GM23338 (cell line): Measurements from ENCODE around the gene ZBTB3. TPM values are rescaled to one million over a fixed set of nuclear protein-coding genes. Genes with fewer than 3 reads are reported as not detected.

Experiments used
- ATAC-seq: fragments of 200-7000 bp; cut with Tn5 transposase; 3 replicates; pipeline ENCODE4 v1.9.1; 2020
- DNase-seq: peaks from one replicate; pipeline ENCODE4 v3.0.0-alpha.2; 2015; ENCODE audit warnings: low spot score
- H2AFZ ChIP-seq: fragments of 200-600 bp; sonication (generic); 2 replicates; pipeline ENCODE4 v1.8.0; 2016; ENCODE audit warnings: antibody characterized with exemption, mild to moderate bottlenecking, moderate library complexity
- H3F3A ChIP-seq: fragments of 200-600 bp; sonication (generic); replicated peaks from 2 replicates; pipeline ENCODE4 v1.8.0; 2017; ENCODE audit warnings: antibody characterized with exemption, mixed run types, low read depth
- H3K27ac ChIP-seq: fragments of 200-600 bp; sonication (generic); 2 replicates; pipeline ENCODE4 v1.6.1; 2016; ENCODE audit warnings: low read depth
- H3K27me3 ChIP-seq: fragments of 200-600 bp; sonication (generic); 2 replicates; pipeline ENCODE4 v1.8.0; 2016; ENCODE audit warnings: mild to moderate bottlenecking, mixed run types, moderate library complexity; ENCODE audit not compliant: insufficient read depth
- H3K36me3 ChIP-seq: fragments of 200-600 bp; sonication (generic); 2 replicates; pipeline ENCODE4 v1.8.0; 2016; ENCODE audit warnings: mild to moderate bottlenecking; ENCODE audit not compliant: insufficient read depth
- H3K4me1 ChIP-seq: fragments of 200-600 bp; sonication (generic); 2 replicates; pipeline ENCODE4 v1.8.0; 2016; ENCODE audit warnings: mild to moderate bottlenecking, moderate library complexity; ENCODE audit not compliant: insufficient read depth
- H3K4me2 ChIP-seq: fragments of 200-600 bp; sonication (generic); 2 replicates; pipeline ENCODE4 v1.7.1; 2017; ENCODE audit warnings: mixed run types
- H3K4me3 ChIP-seq: fragments of 200-600 bp; sonication (generic); 2 replicates; pipeline ENCODE4 v1.6.1; 2016; ENCODE audit warnings: mixed run types
- H3K79me2 ChIP-seq: fragments of 200-600 bp; sonication (generic); replicated peaks from 2 replicates; pipeline ENCODE4 v1.8.0; 2017; ENCODE audit warnings: mild to moderate bottlenecking; ENCODE audit not compliant: insufficient read depth
- H3K9me2 ChIP-seq: fragments of 200-600 bp; sonication (generic); 2 replicates; pipeline ENCODE4 v1.8.0; 2017; ENCODE audit not compliant: insufficient read depth
- H4K20me1 ChIP-seq: fragments of 200-600 bp; sonication (generic); replicated peaks from 2 replicates; pipeline ENCODE4 v1.8.0; 2017; ENCODE audit warnings: mild to moderate bottlenecking; ENCODE audit not compliant: insufficient read depth
- H3K27ac Mint-ChIP-seq: 2 replicates; pipeline ENCODE4 v1.8.0; 2020; ENCODE audit warnings: inconsistent platforms, mild to moderate bottlenecking, moderate library complexity, mixed read lengths
- H3K27me3 Mint-ChIP-seq: 3 replicates; pipeline ENCODE4 v1.8.0; 2022; ENCODE audit warnings: low read depth, mild to moderate bottlenecking, moderate library complexity, mixed read lengths, inconsistent platforms; ENCODE audit not compliant: insufficient read depth, poor library complexity
- H3K36me3 Mint-ChIP-seq: 3 replicates; pipeline ENCODE4 v1.8.0; 2021; ENCODE audit warnings: low read depth, mild to moderate bottlenecking, inconsistent platforms, moderate library complexity, mixed read lengths
- H3K4me1 Mint-ChIP-seq: 3 replicates; pipeline ENCODE4 v1.8.0; 2020; ENCODE audit warnings: mild to moderate bottlenecking, inconsistent platforms, mixed read lengths
- H3K4me3 Mint-ChIP-seq: 3 replicates; pipeline ENCODE4 v1.8.0; 2021; ENCODE audit warnings: moderate library complexity, mild to moderate bottlenecking, inconsistent platforms, mixed read lengths
- H3K9me3 Mint-ChIP-seq: 3 replicates; pipeline ENCODE4 v1.8.0; 2020; ENCODE audit warnings: moderate library complexity, mild to moderate bottlenecking, inconsistent platforms, mixed read lengths
- CREB1 ChIP-seq: fragments of 250-450 bp; sonication (Bioruptor Pico); IDR thresholded peaks from 2 replicates; pipeline ENCODE4 v1.5.0; 2020; ENCODE audit warnings: low read depth, mild to moderate bottlenecking, moderate library complexity
- CTCF ChIP-seq, 2 experiments: fragments of 200-600 bp in 1 of 2; sonication (generic) in 1 of 2; conservative IDR thresholded peaks; 2 replicates each; pipeline versions ENCODE4 v1.5.1 to v1.6.1; 2016 to 2017; ENCODE audit warnings: antibody characterized with exemption in 2 of 2, low read depth in 2 of 2, mild to moderate bottlenecking in 2 of 2, moderate library complexity in 1 of 2
- EZH2phosphoT487 ChIP-seq: fragments of 200-600 bp; sonication (generic); IDR thresholded peaks from one replicate; pipeline ENCODE4 v1.8.1; 2018; ENCODE audit warnings: antibody characterized with exemption; ENCODE audit not compliant: unreplicated experiment
- NANOG ChIP-seq: IDR thresholded peaks from 2 replicates; pipeline ENCODE4 v1.6.1; 2016; ENCODE audit warnings: antibody characterized with exemption, borderline replicate concordance
- POLR2AphosphoS5 ChIP-seq: IDR thresholded peaks from 2 replicates; pipeline ENCODE4 v1.6.1; 2016; ENCODE audit warnings: antibody characterized with exemption, low read depth
- STAT1 ChIP-seq: IDR thresholded peaks from one replicate; pipeline ENCODE4 v1.6.1; 2016; ENCODE audit warnings: antibody characterized with exemption; ENCODE audit not compliant: unreplicated experiment
- ZNF114 ChIP-seq: fragments of 250-450 bp; sonication (Bioruptor Pico); IDR thresholded peaks from 2 replicates; pipeline ENCODE4 v1.5.0; 2020; ENCODE audit warnings: mild to moderate bottlenecking, moderate library complexity
- ZNF462 ChIP-seq: fragments of 250-450 bp; sonication (Bioruptor Pico); IDR thresholded peaks from 2 replicates; pipeline ENCODE4 v1.5.0; 2020; ENCODE audit warnings: mild to moderate bottlenecking, moderate library complexity
- polyA plus RNA-seq: library from polyadenylated mRNA; unstranded; fragments of >200 nt; fragmentation: Nextera tagmentation; extraction: Ambion mirVana; gene quantifications from 2 replicates; pipeline ENCODE4 v1.2.1, GENCODE V29; 2016
- total RNA-seq: library from RNA; depleted of rRNA; stranded (reverse); fragments of >200 nt; shearing (Covaris generic); gene quantifications from 2 replicates; pipeline ENCODE4 v1.2.3, GENCODE V29; 2014
- TF ChIP-seq, protein P1 (sequence below): IDR thresholded peaks from 2 replicates; pipeline ENCODE4 v1.6.1; 2016; ENCODE audit warnings: antibody characterized with exemption

ZBTB3 gene
- total and polyA plus RNA-seq, 2 experiments from 2014 or later: 47.8 to 82.6 TPM

- no peaks in the 10 kb centered on the region for H3K9me2 ChIP-seq
- ATAC-seq: no peak
- peaks cover 14% of the 10 kb centered on the region for H3K27me3 Mint-ChIP-seq
- H3K27me3 ChIP-seq: no peaks in the 10 kb centered on the region
- H3K36me3 ChIP-seq: peaks cover 36% of the 10 kb centered on the region
- H3K4me3 ChIP-seq: peak overlapping the region; percentile 59
- no peaks in the 10 kb centered on the region; the same call in 2 of the 3 replicates for H3K9me3 Mint-ChIP-seq
- peaks cover 37% of the 10 kb centered on the region for H4K20me1 ChIP-seq
- H3K27ac Mint-ChIP-seq: peak overlapping the region; percentile 84; the same call in 1 of the 2 replicates
- no peak for TF ChIP-seq CTCF (conservative IDR thresholded peaks at IDR 0.05; ENCODE audit: low read depth in 2 of 2)
- TF ChIP-seq, protein P1, sequence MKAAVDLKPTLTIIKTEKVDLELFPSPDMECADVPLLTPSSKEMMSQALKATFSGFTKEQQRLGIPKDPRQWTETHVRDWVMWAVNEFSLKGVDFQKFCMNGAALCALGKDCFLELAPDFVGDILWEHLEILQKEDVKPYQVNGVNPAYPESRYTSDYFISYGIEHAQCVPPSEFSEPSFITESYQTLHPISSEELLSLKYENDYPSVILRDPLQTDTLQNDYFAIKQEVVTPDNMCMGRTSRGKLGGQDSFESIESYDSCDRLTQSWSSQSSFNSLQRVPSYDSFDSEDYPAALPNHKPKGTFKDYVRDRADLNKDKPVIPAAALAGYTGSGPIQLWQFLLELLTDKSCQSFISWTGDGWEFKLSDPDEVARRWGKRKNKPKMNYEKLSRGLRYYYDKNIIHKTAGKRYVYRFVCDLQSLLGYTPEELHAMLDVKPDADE: no peak
- H3K36me3 Mint-ChIP-seq: peaks cover 47% of the 10 kb centered on the region
- DNase-seq: no peak
- peak overlapping the region; percentile 98 for H3K4me3 Mint-ChIP-seq
- peaks cover 21% of the 10 kb centered on the region for H3K4me1 Mint-ChIP-seq
- H3K79me2 ChIP-seq: peaks cover 74% of the 10 kb centered on the region
- H3K4me1 ChIP-seq: peaks cover 24% of the 10 kb centered on the region
- peak overlapping the region; percentile 98 for H3K4me2 ChIP-seq
- H3F3A ChIP-seq: peaks cover 45% of the 10 kb centered on the region
- no peak overlapping the region for H2AFZ ChIP-seq
- no peak overlapping the region for H3K27ac ChIP-seq
These were observed 27.6 kb downstream of the ZBTB3 start for GRCh38 chr11:62726156-62726914.

DNA sequence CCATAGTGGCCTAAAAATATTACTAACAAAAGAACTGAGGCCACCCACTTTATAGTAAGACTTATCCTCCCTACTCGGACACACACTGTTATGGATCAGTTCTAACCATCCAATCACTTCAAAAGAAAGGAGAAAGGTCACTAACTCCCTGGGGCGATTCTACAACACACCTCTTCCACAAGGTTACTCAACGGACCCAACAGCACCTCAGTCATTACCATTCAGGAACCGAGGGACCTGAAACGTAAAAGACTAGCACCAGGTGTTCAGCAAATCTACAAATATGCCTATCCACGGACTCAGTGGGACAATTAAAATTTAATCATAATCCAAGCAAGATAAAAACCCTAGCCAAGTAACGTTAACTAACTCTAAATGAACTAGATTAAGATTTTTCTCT is 28.3 kb downstream of the ZBTB3 start:
- Mint-ChIP-seq H3K4me1 (peaks cover 21% of the 10 kb centered on the region), H3K27ac (peak overlapping the region; percentile 25), H3K9me3 (no peaks in the 10 kb centered on the region; the same call in 2 of the 3 replicates), H3K27me3 (peaks cover 14% of the 10 kb centered on the region), H3K36me3 (peaks cover 54% of the 10 kb centered on the region), H3K4me3 (peak overlapping the region; percentile 98)
- peaks cover 51% of the 10 kb centered on the region for H3F3A ChIP-seq
- H2AFZ ChIP-seq: no peak overlapping the region
- H3K79me2 ChIP-seq: peaks cover 73% of the 10 kb centered on the region
- H3K4me3 ChIP-seq: peak overlapping the region; percentile 59
- peaks cover 24% of the 10 kb centered on the region for H3K4me1 ChIP-seq
- H3K4me2 ChIP-seq: peak overlapping the region; percentile 98
- DNase-seq: peak; percentile 34
- H3K36me3 ChIP-seq: peaks cover 43% of the 10 kb centered on the region
- no peaks in the 10 kb centered on the region for H3K9me2 ChIP-seq
- no peak overlapping the region for H3K27ac ChIP-seq
- peaks cover 42% of the 10 kb centered on the region for H4K20me1 ChIP-seq
- ATAC-seq: no peak
- H3K27me3 ChIP-seq: no peaks in the 10 kb centered on the region
- TF ChIP-seq ZNF114 (CRISPR knock-in tag) (no peak), ZNF462 (CRISPR knock-in tag) (no peak), POLR2AphosphoS5 (no peak), CREB1 (no peak), CTCF (conservative IDR thresholded peaks at IDR 0.05; ENCODE audit: low read depth in 2 of 2) (no peak), STAT1 (no peak), EZH2phosphoT487 (no peak), NANOG (no peak)
